Endothelial cell of umbilical vein (primary cell): ENCODE results near the gene D2HGDH. TPM values are rescaled to one million over a fixed set of nuclear protein-coding genes. Genes with fewer than 3 reads are reported as not detected.
"Not testable (repeated sequence)": the region's sequence is repeated elsewhere in the genome, so short reads cannot be mapped to it uniquely, and the experiment has no call there.

Experiments
- BruUV-seq: library from RNA; stranded (reverse); fragments of 400-500 nt; replicated peaks from 2 replicates; lab custom pipeline; 2021; lab: Mats Ljungman, UMichigan
- CTCF ChIA-PET: fragments of 300-600, 350-600 bp; sonication (Branson Sonifier 250); formaldehyde crosslinking; loops from one replicate; lab custom pipeline; 2021; ENCODE audit warnings: antibody characterized with exemption, inconsistent platforms; lab: Charles Lee
- POLR2A ChIA-PET: fragments of 300-600, 350-600 bp; sonication (Branson Sonifier 250); formaldehyde crosslinking; loops from one replicate; lab custom pipeline; 2021; ENCODE audit warnings: antibody characterized with exemption, inconsistent platforms; lab: Charles Lee
- DNase-seq: peaks from one replicate; pipeline ENCODE4 v3.0.0-alpha.2; 2011; ENCODE audit warnings: low read depth, low spot score
- FAIRE-seq: peaks from 2 replicates; lab custom pipeline; 2011; peaks lifted over from hg19 to GRCh38; lab: Jason Lieb, UNC
- H2AFZ ChIP-seq: 2 replicates; pipeline ENCODE4 v1.6.0; 2012; ENCODE audit warnings: low read depth, low read length, control low read depth, inconsistent platforms
- H3K27ac ChIP-seq: 2 replicates; pipeline ENCODE4 v1.5.1; 2011; ENCODE audit warnings: low read depth, mild to moderate bottlenecking, control low read depth, low read length, moderate library complexity; ENCODE audit not compliant: insufficient read depth
- H3K27me3 ChIP-seq, 2 experiments: 2 replicates each; pipeline versions ENCODE4 v1.6.0 to v1.6.1; 2011; ENCODE audit warnings: low read length in 2 of 2, mixed read lengths in 1 of 2; ENCODE audit not compliant: control insufficient read depth in 2 of 2, insufficient read depth in 2 of 2
- H3K36me3 ChIP-seq, 2 experiments: 2 replicates in 1 of 2; 3 replicates in 1 of 2; pipeline ENCODE4 v1.5.1; 2011; ENCODE audit warnings: low read length in 2 of 2, mild to moderate bottlenecking in 1 of 2, moderate library complexity in 1 of 2; ENCODE audit not compliant: control insufficient read depth in 2 of 2, insufficient read depth in 2 of 2; ENCODE audit errors: extremely low read depth in 1 of 2
- H3K4me1 ChIP-seq: 3 replicates; pipeline ENCODE4 v1.5.1; 2011; ENCODE audit warnings: mild to moderate bottlenecking, low read length; ENCODE audit not compliant: control insufficient read depth, insufficient read depth; ENCODE audit errors: extremely low read depth
- H3K4me2 ChIP-seq: 2 replicates; pipeline ENCODE4 v1.6.1; 2011; ENCODE audit warnings: low read length, control low read depth, mixed read lengths; ENCODE audit not compliant: insufficient read depth
- H3K4me3 ChIP-seq, 3 experiments: fragments of 200-600 bp in 1 of 3; sonication (generic), shearing (Covaris generic) in 1 of 3; replicated peaks in 1 of 3; 2 replicates each; pipeline ENCODE4 v1.5.1; 2011 to 2016; ENCODE audit warnings: control low read depth in 3 of 3, low read length in 3 of 3, mild to moderate bottlenecking in 2 of 3, inconsistent platforms in 1 of 3, low read depth in 1 of 3, moderate library complexity in 1 of 3; ENCODE audit not compliant: insufficient read depth in 1 of 3
- H3K79me2 ChIP-seq: 2 replicates; pipeline ENCODE4 v1.6.0; 2012; ENCODE audit warnings: low read length, inconsistent platforms; ENCODE audit not compliant: control insufficient read depth, insufficient read depth
- H3K9ac ChIP-seq: replicated peaks from 2 replicates; pipeline ENCODE3; 2011; ENCODE audit warnings: low read length, control low read depth; ENCODE audit not compliant: insufficient read depth; ENCODE audit errors: extremely low read depth
- H3K9me1 ChIP-seq: replicated peaks from 3 replicates; pipeline ENCODE4 v1.6.0; 2011; ENCODE audit warnings: mild to moderate bottlenecking, low read length; ENCODE audit not compliant: control insufficient read depth, insufficient read depth; ENCODE audit errors: extremely low read depth
- H3K9me3 ChIP-seq: replicated peaks from 2 replicates; pipeline ENCODE4 v1.5.1; 2012; ENCODE audit warnings: low read length, inconsistent platforms; ENCODE audit not compliant: control insufficient read depth, insufficient read depth
- H4K20me1 ChIP-seq: replicated peaks from 2 replicates; pipeline ENCODE3; 2011; ENCODE audit warnings: mild to moderate bottlenecking, low read length; ENCODE audit not compliant: control insufficient read depth, insufficient read depth; ENCODE audit errors: extremely low read depth
- CTCF ChIP-seq, 2 donors: IDR thresholded peaks; 1 replicate in 1 of 2; 2 replicates in 1 of 2; pipeline ENCODE4 v1.5.1; 2011; ENCODE audit warnings: low read length in 2 of 2, mild to moderate bottlenecking in 2 of 2, moderate library complexity in 2 of 2, control low read depth in 1 of 2, inconsistent platforms in 1 of 2, low read depth in 1 of 2; ENCODE audit not compliant: insufficient read depth in 1 of 2; ENCODE audit errors: extremely low read depth in 1 of 2
- EZH2 ChIP-seq: IDR thresholded peaks from 2 replicates; pipeline ENCODE4 v1.6.1; 2012; ENCODE audit warnings: borderline replicate concordance, low read depth, mild to moderate bottlenecking, moderate library complexity, low read length, inconsistent platforms; ENCODE audit not compliant: severe bottlenecking
- FOS ChIP-seq: IDR thresholded peaks from 2 replicates; pipeline ENCODE4 v1.6.1; 2011; ENCODE audit warnings: mild to moderate bottlenecking, low read length, moderate library complexity, borderline replicate concordance; ENCODE audit not compliant: insufficient read depth
- GATA2 ChIP-seq: IDR thresholded peaks from 2 replicates; pipeline ENCODE4 v1.7.0; 2011; ENCODE audit warnings: low read depth, mild to moderate bottlenecking, moderate library complexity, mixed read lengths, low read length; ENCODE audit not compliant: insufficient read length, insufficient read depth
- JUN ChIP-seq: IDR thresholded peaks from 2 replicates; pipeline ENCODE4 v1.6.1; 2011; ENCODE audit warnings: borderline replicate concordance, low read depth; ENCODE audit not compliant: insufficient read length, insufficient read depth
- MYC ChIP-seq: IDR thresholded peaks from one replicate; pipeline ENCODE4 v1.6.1; 2011; ENCODE audit warnings: mild to moderate bottlenecking, low read depth, low read length
- POLR2A ChIP-seq: IDR thresholded peaks from 2 replicates; pipeline ENCODE4 v1.6.1; 2012; ENCODE audit warnings: low read depth, mild to moderate bottlenecking, control low read depth, low read length
- POLR2AphosphoS5 ChIP-seq: IDR thresholded peaks from 2 replicates; pipeline ENCODE4 v1.6.1; 2012; ENCODE audit warnings: low read depth, mild to moderate bottlenecking, control low read depth, low read length, moderate library complexity; ENCODE audit not compliant: insufficient read depth
- dilution Hi-C: fragments of 300-500 bp; cut with MboI; formaldehyde crosslinking; loops from one replicate; pipeline ENCODE4 v1.15.0; 2019; ENCODE audit warnings: low sequenced_read_pairs; ENCODE audit not compliant: extremely low pct_ligation_motif_present
- intact Hi-C: fragments of 100-400 bp; cut with micrococcal nuclease; formaldehyde crosslinking; loops from one replicate; pipeline ENCODE4 v1.10.0; 2022
- polyA plus RNA-seq, 4 experiments: library from polyadenylated mRNA; depleted of rRNA in 3 of 4; stranded (reverse) in 3 of 4; unstranded in 1 of 4; fragments of >200 nt; gene quantifications; 2 replicates each; pipeline versions ENCODE4 v1.2.1 to v1.2.3, GENCODE V29; 2011 to 2012; ENCODE audit warnings: missing spikeins in 1 of 4
- total RNA-seq: library from RNA; stranded (reverse); gene quantifications from 2 replicates; pipeline ENCODE4 v1.2.3, GENCODE V29; 2021
- TF ChIP-seq, protein P1 (sequence below): IDR thresholded peaks from 2 replicates; pipeline ENCODE4 v1.6.1; 2011; ENCODE audit not compliant: insufficient read depth, insufficient read length

The D2HGDH gene
- total and polyA plus RNA-seq, 2 donors (not counting 3 experiments of a cell fraction or from before 2014, with no cell fraction given): 22.3 TPM

DNA sequence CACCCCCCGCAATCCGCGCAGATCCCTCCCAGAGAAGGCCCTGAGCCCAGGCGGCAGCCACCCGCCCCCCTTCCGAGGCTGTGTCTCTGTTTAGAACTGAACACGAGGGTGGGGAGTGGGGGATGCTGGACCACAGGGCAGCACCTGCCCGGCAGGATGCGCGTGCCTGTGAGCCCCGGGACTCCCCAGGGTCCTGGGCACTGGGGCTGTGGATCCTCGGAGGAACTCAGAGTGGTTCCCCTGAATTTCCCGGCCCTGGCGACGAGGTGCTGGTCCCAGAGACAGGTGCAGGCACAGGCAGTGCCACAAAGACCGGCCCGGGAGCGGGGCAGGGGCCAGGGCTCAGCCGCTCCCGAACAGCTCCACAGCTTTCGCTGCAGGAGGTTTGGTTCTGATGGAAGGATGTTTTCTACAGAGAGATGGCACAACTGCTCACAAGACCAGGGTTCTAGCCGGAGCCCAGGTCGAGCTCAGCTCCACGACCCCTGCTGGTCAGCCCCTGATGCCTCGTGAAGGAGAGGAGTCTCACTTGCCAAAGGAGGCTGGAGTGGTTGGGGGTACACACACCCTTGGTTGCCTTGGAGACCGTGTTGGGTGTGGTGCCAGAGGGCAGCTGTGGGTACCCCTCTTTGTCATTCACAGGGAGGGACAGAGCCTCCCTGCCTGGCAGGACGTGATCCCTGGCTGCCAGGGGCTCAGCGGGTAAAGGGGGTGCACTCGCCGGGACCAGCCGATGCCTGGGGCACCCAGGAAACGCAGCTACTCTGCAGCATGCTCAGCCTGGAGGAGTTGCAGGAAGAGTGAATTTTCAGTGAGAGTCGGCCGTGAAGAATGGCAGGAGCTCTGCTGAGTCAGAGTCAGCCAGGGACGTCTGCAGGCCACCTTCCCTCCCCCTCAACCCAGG, 70.1 kb downstream of the D2HGDH start:
- Histone ChIP-seq H3K27ac (no peak overlapping the region), H3K27me3 (peaks cover 15 to 18% of the 10 kb centered on the region in 2 experiments), H3K9me1 (no peaks in the 10 kb centered on the region), H3K4me1 (peaks cover 5% of the 10 kb centered on the region), H3K9ac (no peak overlapping the region), H3K4me3 (no peak overlapping the region), H3K79me2 (no peaks in the 10 kb centered on the region), H4K20me1 (no peaks in the 10 kb centered on the region), H3K36me3 (no peaks in the 10 kb centered on the region), H3K9me3 (no peaks in the 10 kb centered on the region), H3K4me2 (no peak overlapping the region), H2AFZ (no peak overlapping the region)
- CTCF ChIA-PET: interaction anchor here (1.0 to 1.5 kb wide), 5 partner anchors 8 to 64 kb away, joined by 3 to 4 read pairs (median 4); no protein-coding TSS in a partner anchor
- POLR2A ChIA-PET: no interaction called here
- intact Hi-C loops: no loop called here
- dilution Hi-C loops: no loop called here
- no TSS peak for BruUV-seq
- no peak for TF ChIP-seq JUN
- TF ChIP-seq POLR2A: no peak
- TF ChIP-seq EZH2: no peak
- TF ChIP-seq POLR2AphosphoS5: no peak
- TF ChIP-seq MYC: no peak
- TF ChIP-seq, protein P1, sequence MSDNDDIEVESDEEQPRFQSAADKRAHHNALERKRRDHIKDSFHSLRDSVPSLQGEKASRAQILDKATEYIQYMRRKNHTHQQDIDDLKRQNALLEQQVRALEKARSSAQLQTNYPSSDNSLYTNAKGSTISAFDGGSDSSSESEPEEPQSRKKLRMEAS: no peak
- no peak for TF ChIP-seq GATA2
- no peak for TF ChIP-seq FOS
- no peak for TF ChIP-seq CTCF (IDR thresholded peaks at IDR 0.05; ENCODE audit: extremely low read depth in 1 of 2, insufficient read depth in 1 of 2, low read depth in 1 of 2, low read length in 2 of 2)
- DNase-seq (no peak), FAIRE-seq (no peak)

DNA sequence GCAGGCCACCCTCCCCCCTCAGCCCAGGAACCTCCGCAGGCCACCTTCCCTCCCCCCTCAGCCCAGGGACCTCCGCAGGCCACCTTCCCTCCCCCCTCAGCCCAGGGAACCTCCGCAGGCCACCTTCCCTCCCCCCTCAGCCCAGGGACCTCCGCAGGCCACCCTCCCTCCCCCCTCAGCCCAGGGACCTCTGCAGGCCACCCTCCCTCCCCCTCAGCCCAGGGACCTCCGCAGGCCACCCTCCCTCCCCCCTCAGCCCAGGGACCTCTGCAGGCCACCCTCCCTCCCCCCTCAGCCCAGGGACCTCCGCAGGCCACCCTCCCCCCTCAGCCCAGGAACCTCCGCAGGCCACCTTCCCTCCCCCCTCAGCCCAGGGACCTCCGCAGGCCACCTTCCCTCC, 71.8 kb downstream of the D2HGDH start:
- H3K27ac ChIP-seq, POLR2A ChIA-PET, H2AFZ ChIP-seq, CTCF ChIA-PET, intact Hi-C loops, H3K4me3 ChIP-seq, FAIRE-seq, BruUV-seq, H4K20me1 ChIP-seq, H3K9me1 ChIP-seq, H3K36me3 ChIP-seq, H3K79me2 ChIP-seq, H3K9ac ChIP-seq, H3K9me3 ChIP-seq, H3K4me1 ChIP-seq, DNase-seq, dilution Hi-C loops, H3K4me2 ChIP-seq: not testable (repeated sequence)
- peaks cover 15 to 18% of the 10 kb centered on the region in 2 experiments for H3K27me3 ChIP-seq
